ENCODE results near the gene PLVAP. TPM values are rescaled to one million over a fixed set of nuclear protein-coding genes. Genes with fewer than 3 reads are reported as not detected.

The PLVAP gene
- total and polyA plus RNA-seq, 2 donors (not counting 3 experiments of a cell fraction or from before 2014, with no cell fraction given): 5.7 to 16.9 TPM

DNA sequence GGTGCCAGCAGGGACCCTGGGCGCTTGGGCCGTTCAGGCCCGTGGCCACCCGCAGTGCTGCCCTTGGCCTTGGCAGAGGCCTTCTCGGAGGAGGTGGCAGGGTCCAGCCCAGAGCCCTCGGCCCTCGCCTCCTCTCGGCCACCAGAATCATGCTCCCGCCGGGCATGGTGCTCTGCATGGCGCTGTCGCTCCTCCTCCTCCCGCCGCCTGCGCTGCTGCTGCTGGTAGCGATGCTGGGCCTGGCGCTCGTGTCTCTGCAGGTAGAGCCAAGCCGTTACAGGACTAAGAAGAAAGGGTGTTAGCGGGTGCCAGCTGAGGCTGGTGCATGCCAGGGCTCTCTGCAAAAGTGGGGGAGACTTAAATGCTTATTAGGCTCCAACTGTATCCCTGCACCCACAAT lies 52.0 kb downstream of the PLVAP start:
- intact Hi-C loops (cut with micrococcal nuclease): no loop called here
- no TSS peak for BruUV-seq (replicated peaks)
- H3K9ac ChIP-seq (replicated peaks; ENCODE audit: extremely low read depth, insufficient read depth, low read length): no peak overlapping the region
- no peak overlapping the region for H2AFZ ChIP-seq (ENCODE audit: low read depth, low read length)
- H3K36me3 ChIP-seq (ENCODE audit: control insufficient read depth in 2 of 2, extremely low read depth in 1 of 2, insufficient read depth in 2 of 2, low read length in 2 of 2): peaks cover 3 to 7% of the 10 kb centered on the region in 2 experiments
- TF ChIP-seq, protein P1, sequence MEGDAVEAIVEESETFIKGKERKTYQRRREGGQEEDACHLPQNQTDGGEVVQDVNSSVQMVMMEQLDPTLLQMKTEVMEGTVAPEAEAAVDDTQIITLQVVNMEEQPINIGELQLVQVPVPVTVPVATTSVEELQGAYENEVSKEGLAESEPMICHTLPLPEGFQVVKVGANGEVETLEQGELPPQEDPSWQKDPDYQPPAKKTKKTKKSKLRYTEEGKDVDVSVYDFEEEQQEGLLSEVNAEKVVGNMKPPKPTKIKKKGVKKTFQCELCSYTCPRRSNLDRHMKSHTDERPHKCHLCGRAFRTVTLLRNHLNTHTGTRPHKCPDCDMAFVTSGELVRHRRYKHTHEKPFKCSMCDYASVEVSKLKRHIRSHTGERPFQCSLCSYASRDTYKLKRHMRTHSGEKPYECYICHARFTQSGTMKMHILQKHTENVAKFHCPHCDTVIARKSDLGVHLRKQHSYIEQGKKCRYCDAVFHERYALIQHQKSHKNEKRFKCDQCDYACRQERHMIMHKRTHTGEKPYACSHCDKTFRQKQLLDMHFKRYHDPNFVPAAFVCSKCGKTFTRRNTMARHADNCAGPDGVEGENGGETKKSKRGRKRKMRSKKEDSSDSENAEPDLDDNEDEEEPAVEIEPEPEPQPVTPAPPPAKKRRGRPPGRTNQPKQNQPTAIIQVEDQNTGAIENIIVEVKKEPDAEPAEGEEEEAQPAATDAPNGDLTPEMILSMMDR (IDR thresholded peaks at IDR 0.05; ENCODE audit: extremely low read depth in 1 of 2, insufficient read depth in 1 of 2, low read depth in 1 of 2, low read length in 2 of 2): no peak
- TF ChIP-seq EZH2 (IDR thresholded peaks at IDR 0.05; ENCODE audit: borderline replicate concordance, low read depth, low read length, severe bottlenecking) (no peak), FOS (IDR thresholded peaks at IDR 0.05; ENCODE audit: borderline replicate concordance, insufficient read depth, low read length) (no peak), MYC (IDR thresholded peaks at IDR 0.05; ENCODE audit: low read depth, low read length) (no peak), POLR2AphosphoS5 (IDR thresholded peaks at IDR 0.05; ENCODE audit: insufficient read depth, low read depth, low read length) (no peak), POLR2A (IDR thresholded peaks at IDR 0.05; ENCODE audit: low read depth, low read length) (no peak), JUN (IDR thresholded peaks at IDR 0.05; ENCODE audit: borderline replicate concordance, insufficient read depth, insufficient read length, low read depth) (no peak), GATA2 (IDR thresholded peaks at IDR 0.05; ENCODE audit: insufficient read depth, insufficient read length, low read depth, low read length) (no peak)
- TF ChIP-seq, protein P2, sequence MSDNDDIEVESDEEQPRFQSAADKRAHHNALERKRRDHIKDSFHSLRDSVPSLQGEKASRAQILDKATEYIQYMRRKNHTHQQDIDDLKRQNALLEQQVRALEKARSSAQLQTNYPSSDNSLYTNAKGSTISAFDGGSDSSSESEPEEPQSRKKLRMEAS (IDR thresholded peaks at IDR 0.05; ENCODE audit: insufficient read depth, insufficient read length): no peak
- H3K27ac ChIP-seq (ENCODE audit: insufficient read depth, low read depth, low read length): no peak overlapping the region
- no peaks in the 10 kb centered on the region for H3K79me2 ChIP-seq (ENCODE audit: control insufficient read depth, insufficient read depth, low read length)
- H3K27me3 ChIP-seq (ENCODE audit: control insufficient read depth in 2 of 2, insufficient read depth in 2 of 2, low read length in 2 of 2): peaks cover 4 to 13% of the 10 kb centered on the region in 2 experiments
- no peak for FAIRE-seq
- H4K20me1 ChIP-seq (replicated peaks; ENCODE audit: control insufficient read depth, extremely low read depth, insufficient read depth, low read length): no peaks in the 10 kb centered on the region
- ChIA-PET CTCF (interaction anchor here (1.8 to 2.0 kb wide), 2 partner anchors 16 to 20 kb away, joined by 6 read pairs; partner anchors contain the start of genes DDA1 and MRPL34), POLR2A (no interaction called here)
- H3K4me3 ChIP-seq (replicated peaks in 1 of 3; ENCODE audit: insufficient read depth in 1 of 3, low read depth in 1 of 3, low read length in 3 of 3): no peak overlapping the region
- H3K4me1 ChIP-seq (ENCODE audit: control insufficient read depth, extremely low read depth, insufficient read depth, low read length): peaks cover 10% of the 10 kb centered on the region
- dilution Hi-C loops (cut with MboI; ENCODE audit: extremely low pct_ligation_motif_present, low sequenced_read_pairs): no loop called here
- no peak overlapping the region for H3K4me2 ChIP-seq (ENCODE audit: insufficient read depth, low read length)
- no peak for DNase-seq (ENCODE audit: low read depth, low spot score)
- H3K9me1 ChIP-seq (replicated peaks; ENCODE audit: control insufficient read depth, extremely low read depth, insufficient read depth, low read length): no peaks in the 10 kb centered on the region
- H3K9me3 ChIP-seq (replicated peaks; ENCODE audit: control insufficient read depth, insufficient read depth, low read length): no peaks in the 10 kb centered on the region

Measured in endothelial cell of umbilical vein (primary cell).